GM10847 (cell line): ENCODE data around the gene COL5A1.

Source experiments
- POLR2A ChIP-seq: IDR thresholded peaks from 2 replicates; pipeline ENCODE4 v1.6.1; 2011; ENCODE audit not compliant: insufficient read length; ENCODE audit errors: extremely low read depth

COL5A1 gene

GRCh38 chr9:134720796-134721195 lies 79.2 kb downstream of the COL5A1 start:
- no peak for TF ChIP-seq POLR2A

DNA sequence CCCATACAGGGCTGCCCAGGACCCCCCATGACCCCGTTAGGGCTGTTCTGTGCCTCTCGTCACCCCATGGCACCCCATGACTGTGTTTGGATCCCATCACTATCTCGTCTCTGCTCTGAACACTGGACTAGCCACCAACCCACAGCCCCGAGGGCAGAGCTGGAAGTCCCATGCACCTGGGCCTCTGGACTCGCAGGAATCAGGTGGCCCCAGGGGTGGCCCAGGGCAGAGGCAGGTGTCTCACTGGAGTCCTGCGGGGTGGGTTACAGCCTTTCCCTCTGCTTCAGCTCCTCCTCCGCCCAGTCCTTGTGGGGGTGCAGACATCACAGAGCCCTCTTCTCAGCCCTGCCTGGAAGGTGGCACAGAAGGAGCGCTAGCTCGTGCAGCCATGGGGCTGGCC lies 79.7 kb downstream of the COL5A1 start:
- TF ChIP-seq POLR2A: no peak

DNA sequence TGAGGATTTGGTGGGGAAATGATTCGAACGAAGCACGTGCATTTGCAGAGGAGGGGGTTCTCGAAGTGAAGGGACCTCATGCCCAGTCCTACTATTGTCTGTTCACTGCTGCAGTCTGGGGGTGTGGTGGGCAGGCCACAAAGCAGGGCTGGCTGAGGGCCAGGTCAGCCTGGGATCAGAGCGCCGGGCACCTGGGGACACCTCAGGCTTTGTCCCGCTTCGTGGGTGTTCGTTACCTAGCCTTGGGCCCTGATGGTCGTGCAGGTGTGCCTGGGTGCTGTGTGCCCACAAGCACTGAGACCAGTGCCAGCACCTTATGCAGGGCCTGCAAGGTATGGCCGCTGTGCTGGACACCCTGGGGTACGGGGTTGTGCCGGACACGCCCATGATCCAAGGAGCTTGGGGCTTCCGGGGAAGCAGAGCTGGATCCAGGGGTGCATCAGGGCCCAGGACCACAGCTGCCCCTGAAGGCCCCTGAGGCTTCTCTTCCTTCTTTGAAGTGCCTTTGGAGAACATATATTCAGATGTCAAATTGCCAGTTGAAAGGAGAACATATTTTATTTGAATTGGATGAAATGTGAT lies 80.6 kb downstream of the COL5A1 start:
- no peak for TF ChIP-seq POLR2A

DNA sequence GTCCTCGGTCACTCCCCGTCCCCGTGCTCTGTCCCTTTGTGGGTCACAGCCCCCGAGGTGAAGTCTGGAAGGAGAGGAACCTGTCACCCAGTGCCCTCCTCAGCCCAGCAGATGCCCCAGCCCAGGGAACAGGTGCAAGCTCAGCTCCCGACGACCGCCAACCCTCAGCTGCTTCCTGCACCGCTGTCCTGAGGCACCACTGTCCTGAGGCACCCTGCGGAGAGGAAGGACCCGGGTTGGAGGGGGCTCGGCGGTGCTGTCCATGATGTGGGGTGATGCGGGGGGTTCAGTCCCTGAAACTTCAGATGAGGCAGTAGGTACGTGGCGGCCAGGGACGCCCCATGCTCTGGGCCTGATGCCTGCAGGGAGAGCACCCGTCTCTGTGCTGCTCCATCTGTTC lies 81.4 kb downstream of the COL5A1 start:
- TF ChIP-seq POLR2A: no peak

GRCh38 chr9:134723491-134724190 lies 82.0 kb downstream of the COL5A1 start:
- TF ChIP-seq POLR2A: no peak

GRCh38 chr9:134724202-134724911 lies 82.8 kb downstream of the COL5A1 start:
- no peak for TF ChIP-seq POLR2A

GRCh38 chr9:134724912-134725604 lies 83.5 kb downstream of the COL5A1 start:
- TF ChIP-seq POLR2A: no peak

DNA sequence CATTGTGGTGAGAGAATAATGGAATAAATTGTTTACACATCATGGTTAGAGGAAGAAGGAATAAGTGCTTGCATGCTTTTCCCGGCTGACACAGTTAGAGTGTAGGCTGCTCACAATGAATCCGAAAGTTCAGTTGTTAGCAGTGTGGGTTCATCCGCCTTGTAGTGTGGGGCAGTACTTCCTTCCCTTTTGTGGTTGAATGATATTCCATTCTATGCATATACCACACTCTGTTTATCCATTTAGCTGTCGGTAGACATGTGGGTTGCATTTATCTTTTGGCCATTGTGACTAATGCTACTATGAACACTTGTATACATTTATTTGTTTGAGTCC lies 84.0 kb downstream of the COL5A1 start:
- TF ChIP-seq POLR2A: no peak

DNA sequence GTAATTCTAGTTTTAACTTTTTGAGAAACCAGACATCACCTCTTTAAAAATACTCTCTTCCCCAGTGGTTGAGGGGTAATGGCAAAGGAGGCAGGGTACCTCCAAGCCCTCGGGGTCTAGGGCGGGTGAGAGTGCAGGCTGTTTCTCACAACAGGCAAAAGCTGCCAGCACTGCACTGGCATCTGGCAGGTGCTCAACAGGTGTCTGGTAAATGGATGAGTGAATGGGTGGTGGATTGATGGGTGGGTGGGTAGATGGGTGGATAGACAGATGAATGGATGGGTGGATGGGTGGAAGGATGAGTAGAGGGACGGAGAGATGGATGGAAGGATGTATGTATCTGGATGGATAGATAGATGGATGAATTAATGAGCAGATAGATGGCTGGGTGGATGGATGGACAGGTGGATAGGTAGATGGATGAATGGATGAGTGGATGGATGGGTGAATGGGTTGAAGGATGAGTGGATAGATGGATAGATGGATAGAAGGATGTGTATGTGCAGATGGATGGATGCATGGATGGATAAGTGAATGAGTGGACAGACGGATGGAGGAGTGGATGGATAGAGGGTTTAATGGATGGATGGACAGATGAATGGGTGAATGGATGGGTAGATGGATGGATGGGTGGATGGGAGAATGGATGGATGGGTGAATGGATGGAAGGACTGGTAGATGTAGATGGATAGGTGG lies 84.6 kb downstream of the COL5A1 start:
- TF ChIP-seq POLR2A: no peak

DNA sequence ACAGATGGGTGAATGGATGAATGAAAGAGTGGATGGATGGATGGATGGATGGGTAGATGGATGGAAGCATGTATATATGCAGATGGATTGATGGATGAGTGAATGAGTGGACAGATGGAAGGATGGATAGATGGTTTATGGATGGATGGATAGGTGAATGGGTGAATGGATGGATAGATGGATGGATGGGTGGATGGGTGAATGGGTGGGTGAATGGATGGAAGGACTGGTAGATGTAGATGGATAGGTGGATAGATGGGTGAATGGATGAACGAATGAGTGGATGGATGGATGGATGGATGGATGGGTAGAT lies 85.1 kb downstream of the COL5A1 start:
- TF ChIP-seq POLR2A: no peak

- no peak for TF ChIP-seq POLR2A
Observed at GRCh38 chr9:134728021-134728795, 86.6 kb downstream of the COL5A1 start.

GRCh38 chr9:134728801-134729495 lies 87.3 kb downstream of the COL5A1 start:
- no peak for TF ChIP-seq POLR2A

GRCh38 chr9:134730011-134730760 lies 88.6 kb downstream of the COL5A1 start:
- no peak for TF ChIP-seq POLR2A
